ENCODE data around the gene COX4I2. TPM values are rescaled to one million over a fixed set of nuclear protein-coding genes. Genes with fewer than 3 reads are reported as not detected.
"Not testable (repeated sequence)": the region's sequence is repeated elsewhere in the genome, so short reads cannot be mapped to it uniquely, and the experiment has no call there.

COX4I2 gene
- total and polyA plus RNA-seq, 2 of the 8 experiments (the other 6 are each of a cell fraction or from before 2014, with no cell fraction given) = 0.26 TPM; not detected in 1

DNA sequence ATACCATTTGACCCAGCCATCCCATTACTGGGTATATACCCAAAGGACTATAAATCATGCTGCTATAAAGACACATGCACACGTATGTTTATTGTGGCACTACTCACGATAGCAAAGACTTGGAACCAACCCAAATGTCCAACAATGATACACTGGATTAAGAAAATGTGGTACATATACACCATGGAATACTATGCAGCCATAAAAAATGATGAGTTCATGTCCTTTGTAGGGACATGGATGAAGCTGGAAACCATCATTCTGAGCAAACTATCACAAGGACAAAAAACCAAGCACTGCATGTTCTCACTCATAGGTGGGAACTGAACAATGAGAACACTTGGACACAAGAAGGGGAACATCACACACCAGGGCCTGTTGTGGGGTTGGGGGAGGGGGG, 9.7 kb upstream of the COX4I2 start:
- not testable (repeated sequence) for H2BK5ac ChIP-seq (ENCODE audit: low read depth, low read length)

More for the DNA sequence above, 9.7 kb upstream of the COX4I2 start:
- H3K23ac ChIP-seq (ENCODE audit: insufficient read length); H3K4me3 ChIP-seq (ENCODE audit: extremely low read depth in 1 of 4, insufficient read depth in 2 of 4, low read depth in 3 of 4, low read length in 4 of 4); H2BK120ac ChIP-seq (replicated peaks; ENCODE audit: low read depth, low read length); FAIRE-seq; H2BK15ac ChIP-seq (ENCODE audit: low read length); H4K5ac ChIP-seq (ENCODE audit: insufficient read length, low read depth, low read length); H3K27ac ChIP-seq (ENCODE audit: low read depth, low read length); H3K9me3 ChIP-seq (ENCODE audit: insufficient read depth in 2 of 2, low read depth in 1 of 2, low read length in 1 of 2); H3K9ac ChIP-seq (replicated peaks in 1 of 4; ENCODE audit: extremely low read depth in 1 of 4, low read depth in 3 of 4, low read length in 3 of 4); H4K8ac ChIP-seq (ENCODE audit: extremely low read depth, insufficient read depth, low read length); H3K14ac ChIP-seq (ENCODE audit: insufficient read length); H3K4ac ChIP-seq (replicated peaks; ENCODE audit: insufficient read length, low read depth, low read length); H3K79me1 ChIP-seq (ENCODE audit: low read depth, low read length); H3K27me3 ChIP-seq (replicated peaks in 1 of 4; ENCODE audit: control insufficient read depth in 3 of 4, extremely low read depth in 1 of 4, insufficient read depth in 3 of 4, low read length in 3 of 4); H3K4me1 ChIP-seq (replicated peaks in 1 of 4; ENCODE audit: control insufficient read depth in 3 of 4, insufficient read depth in 4 of 4, low read length in 3 of 4); H3K36me3 ChIP-seq (ENCODE audit: control insufficient read depth in 2 of 4, insufficient read depth in 4 of 4, low read length in 3 of 4); H3K23me2 ChIP-seq (ENCODE audit: low read depth, low read length); DNase-seq (ENCODE audit: low read depth in 1 of 2, low spot score in 2 of 2); H4K91ac ChIP-seq (replicated peaks; ENCODE audit: insufficient read length, low read length); H4K20me1 ChIP-seq (replicated peaks in 1 of 2; ENCODE audit: control insufficient read depth in 1 of 2, insufficient read depth in 2 of 2, low read length in 2 of 2); H2BK12ac ChIP-seq (ENCODE audit: low read depth, low read length); H3K79me2 ChIP-seq (ENCODE audit: control insufficient read depth in 1 of 2, insufficient read depth in 2 of 2, low read length in 2 of 2); H3K4me2 ChIP-seq (ENCODE audit: insufficient read depth in 1 of 2, low read depth in 2 of 2, low read length in 2 of 2); H2AK5ac ChIP-seq (ENCODE audit: low read depth, low read length); H2AFZ ChIP-seq (ENCODE audit: low read length); H3K56ac ChIP-seq (replicated peaks; ENCODE audit: insufficient read length, low read depth, low read length); H2BK20ac ChIP-seq (ENCODE audit: low read length); H3K18ac ChIP-seq (ENCODE audit: extremely low read depth, low read length): not testable (repeated sequence)
- 83% methylated on average over 2 of the region's 2 CpGs; no CpG with 5 or more reads in 1 of the 2 experiments for WGBS, 2 experiments (ENCODE audit: extremely low coverage in 1 of 2, insufficient coverage in 1 of 2, insufficient read length in 1 of 2, insufficient replicate concordance in 2 of 2, low coverage in 1 of 2, low lambda C conversion rate in 2 of 2, missing lambda C conversion rate in 1 of 2)
- ChIA-PET POLR2A (ENCODE audit: partially characterized antibody) (interaction anchor here (0.6 kb wide), 1 partner anchor 172 kb away, joined by 4 read pairs; no protein-coding TSS in a partner anchor), CTCF (ENCODE audit: partially characterized antibody) (interaction anchor here (1.4 to 1.6 kb wide), 2 partner anchors 58 to 96 kb away, joined by 3 to 4 read pairs; no protein-coding TSS in a partner anchor)

All from H1 (cell line).